HG02981 (cell line): ENCODE results near the gene C17orf75.

Experiments used
- ATAC-seq: cut with Tn5 transposase; IDR thresholded peaks from one replicate; pipeline ENCODE4 v1.9.1; 2021; ENCODE audit warnings: mild to moderate bottlenecking, moderate library complexity; ENCODE audit not compliant: unreplicated experiment

The C17orf75 gene

DNA sequence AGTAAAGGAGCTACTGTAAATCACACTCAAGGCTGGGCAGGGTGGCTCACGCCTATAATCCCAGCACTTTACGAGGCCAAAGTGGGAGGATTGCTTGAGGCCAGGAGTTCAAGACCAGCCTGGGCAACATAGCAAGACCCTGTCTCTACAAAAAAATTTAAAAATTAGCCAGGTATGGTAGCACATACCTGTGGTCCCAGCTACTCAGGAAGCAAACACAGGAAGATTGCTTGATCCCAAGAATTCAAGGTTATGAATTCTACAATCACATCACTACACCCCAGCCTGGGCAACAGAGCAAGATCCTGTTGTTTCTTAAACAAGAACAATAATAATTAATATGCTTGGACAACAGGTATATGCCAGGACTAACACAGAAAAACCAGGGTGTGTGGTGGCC is 63.2 kb downstream of the C17orf75 start:
- ATAC-seq, result no peak
